ENCODE data around the gene CRABP1.

Gene CRABP1

GRCh38 chr15:78342021-78342420 is 1.9 kb downstream of the CRABP1 start (continued):
- no peak for TF ChIP-seq TSHZ1 (tag by site-specific recombination; IDR thresholded peaks at IDR 0.05; ENCODE audit: borderline replicate concordance)
- no peak for TF ChIP-seq FEZF1 (tag by site-specific recombination; IDR thresholded peaks at IDR 0.05)
- no peak for TF ChIP-seq ZNF248 (tag by site-specific recombination; IDR thresholded peaks at IDR 0.05)
- TF ChIP-seq ZNF660 (tag by site-specific recombination; IDR thresholded peaks at IDR 0.05): no peak
- no peak for TF ChIP-seq ZNF354C (tag by site-specific recombination; IDR thresholded peaks at IDR 0.05; ENCODE audit: borderline replicate concordance, low read depth)
- TF ChIP-seq ZBTB11 (tag by site-specific recombination; conservative IDR thresholded peaks at IDR 0.05; ENCODE audit: low read depth): no peak
- TF ChIP-seq BCL11A (tag by site-specific recombination; IDR thresholded peaks at IDR 0.05; ENCODE audit: low read depth): no peak
- no peak for TF ChIP-seq ZNF530 (tag by site-specific recombination; IDR thresholded peaks at IDR 0.05; ENCODE audit: low read depth)
- no peak for TF ChIP-seq ZNF501 (tag by site-specific recombination; IDR thresholded peaks at IDR 0.05)
- no peak for TF ChIP-seq KLF9 (tag by site-specific recombination; IDR thresholded peaks at IDR 0.05; ENCODE audit: low read depth)
- no peak for TF ChIP-seq ZNF776 (tag by site-specific recombination; IDR thresholded peaks at IDR 0.05; ENCODE audit: borderline replicate concordance)

GRCh38 chr15:78343276-78344060 is 3.3 kb downstream of the CRABP1 start:
- CTCF ChIA-PET: interaction anchor here (1.0 to 1.1 kb wide), 2 partner anchors 142 to 296 kb away, joined by 3 read pairs; no protein-coding TSS in a partner anchor
- POLR2A ChIA-PET: interaction anchor here (0.5 kb wide), 1 partner anchor 414 kb away, joined by 3 read pairs; no protein-coding TSS in a partner anchor
- Histone ChIP-seq H3K36me3 (ENCODE audit: control insufficient read depth in 2 of 2, insufficient read depth in 1 of 2, low read length in 2 of 2) (no peaks in the 10 kb centered on the region), H3K9me3 (ENCODE audit: control insufficient read depth, insufficient read depth, low read depth, low read length) (no peaks in the 10 kb centered on the region), H3K4me1 (ENCODE audit: control insufficient read depth, insufficient read depth, low read length) (peaks cover 5% of the 10 kb centered on the region; the same call in 1 of the 2 replicates), H3K27ac (ENCODE audit: extremely low read depth, low read depth, low read length) (no peak overlapping the region), H3K4me3 (ENCODE audit: low read depth, low read length) (no peak overlapping the region)
- TF ChIP-seq BCL11A (tag by site-specific recombination; IDR thresholded peaks at IDR 0.05; ENCODE audit: low read depth): no peak
- TF ChIP-seq GLI4 (tag by site-specific recombination; IDR thresholded peaks at IDR 0.05): no peak

DNA sequence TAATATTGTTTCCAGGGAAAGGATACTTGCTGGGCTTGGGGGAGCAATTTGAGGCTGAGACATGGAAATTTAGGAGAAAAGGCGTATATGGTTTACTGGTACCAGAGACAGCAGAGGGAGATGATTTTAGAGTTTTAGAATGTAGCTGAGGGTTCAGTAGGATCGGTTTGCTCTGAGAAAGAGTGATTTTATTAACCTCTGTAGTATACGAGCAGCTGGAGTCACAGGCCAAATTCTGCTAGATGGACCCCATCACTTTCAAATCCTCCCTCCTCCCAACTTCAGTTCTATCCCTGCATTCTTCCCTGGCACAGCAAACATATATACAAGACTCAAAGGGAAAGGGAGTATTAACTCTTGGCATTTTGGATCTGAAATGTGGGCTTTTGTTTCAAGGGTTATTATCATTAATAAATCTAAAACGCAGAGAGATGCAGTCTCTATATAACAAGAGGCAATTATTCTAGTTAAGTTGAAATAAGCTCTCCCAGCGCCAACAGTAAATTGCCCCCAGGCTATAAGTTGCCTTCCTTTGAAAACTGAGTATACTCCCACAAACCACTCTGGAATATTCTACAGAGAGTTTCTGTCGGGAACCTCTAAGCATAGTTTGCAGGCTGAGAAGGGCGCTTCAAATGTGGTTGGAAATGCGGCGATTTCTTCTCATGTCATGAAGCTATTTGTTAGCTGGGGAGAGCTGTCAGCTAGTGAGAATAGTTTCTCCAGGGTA is 5.4 kb downstream of the CRABP1 start:
- H3K4me1 ChIP-seq (ENCODE audit: control insufficient read depth, insufficient read depth, low read length): peaks cover 1% of the 10 kb centered on the region; the same call in 1 of the 2 replicates
- CTCF ChIA-PET: interaction anchor here (0.6 to 1.4 kb wide), 4 partner anchors 13 to 206 kb away, joined by 3 read pairs; no protein-coding TSS in a partner anchor
- no peaks in the 10 kb centered on the region for H3K9me3 ChIP-seq (ENCODE audit: control insufficient read depth, insufficient read depth, low read depth, low read length)
- H3K27ac ChIP-seq (ENCODE audit: extremely low read depth, low read depth, low read length): no peak overlapping the region
- no peaks in the 10 kb centered on the region for H3K36me3 ChIP-seq (ENCODE audit: control insufficient read depth in 2 of 2, insufficient read depth in 1 of 2, low read length in 2 of 2)
- POLR2A ChIA-PET: interaction anchor here (2.0 kb wide), 1 partner anchor 46 kb away, joined by 7 read pairs; the partner anchor contains the start of gene SKIC8
- no peak overlapping the region for H3K4me3 ChIP-seq (ENCODE audit: low read depth, low read length)
- no peak for TF ChIP-seq ZIC2 (tag by site-specific recombination; IDR thresholded peaks at IDR 0.05)

Data from HEK293 (cell line).